GM12891 (cell line): ENCODE data around the gene EBP.
"Not testable (repeated sequence)": the region's sequence is repeated elsewhere in the genome, so short reads cannot be mapped to it uniquely, and the experiment has no call there.

Source experiments
- DNase-seq: peaks from one replicate; pipeline ENCODE4 v3.0.0; 2011; ENCODE audit warnings: low spot score; ENCODE audit not compliant: insufficient read length
- FAIRE-seq: peaks from 2 replicates; lab custom pipeline; 2011; peaks lifted over from hg19 to GRCh38; lab: Jason Lieb, UNC
- PAX5 ChIP-seq: IDR thresholded peaks from 2 replicates; pipeline ENCODE4 v1.6.1; 2011; ENCODE audit warnings: low read length, moderate library complexity, mild to moderate bottlenecking; ENCODE audit not compliant: insufficient read depth, severe bottlenecking
- POLR2A ChIP-seq: IDR thresholded peaks from 2 replicates; pipeline ENCODE4 v1.6.1; 2011; ENCODE audit warnings: low read depth, low read length, control low read depth
- POLR2AphosphoS5 ChIP-seq: IDR thresholded peaks from 2 replicates; pipeline ENCODE4 v1.6.1; 2011; ENCODE audit warnings: low read depth, low read length, control low read depth
- POU2F2 ChIP-seq: IDR thresholded peaks from 2 replicates; pipeline ENCODE4 v1.6.1; 2011; ENCODE audit warnings: low read depth, mild to moderate bottlenecking, control low read depth, low read length, moderate library complexity
- SPI1 ChIP-seq: IDR thresholded peaks from 2 replicates; pipeline ENCODE4 v1.6.1; 2011; ENCODE audit warnings: low read depth, low read length, control low read depth
- TAF1 ChIP-seq: IDR thresholded peaks from 2 replicates; pipeline ENCODE4 v1.6.1; 2011; ENCODE audit warnings: low read depth, low read length, control low read depth

EBP gene

DNA sequence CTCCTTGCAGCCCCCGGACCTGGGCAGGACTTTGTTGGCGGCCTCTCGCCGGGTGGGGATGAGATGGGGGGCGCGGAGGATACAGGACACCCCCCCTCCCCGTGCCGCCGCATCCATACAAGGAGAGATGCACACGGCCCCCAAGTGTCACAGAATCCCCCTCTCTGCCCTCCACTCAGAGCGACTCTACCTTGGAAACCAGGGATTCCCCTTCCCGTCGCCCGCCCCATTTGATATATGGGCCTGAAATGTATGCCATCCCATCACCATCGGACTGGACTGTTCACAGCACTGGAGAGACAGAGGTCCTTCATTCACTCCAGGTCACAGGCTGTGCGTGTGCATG is 12.4 kb upstream of the EBP start:
- TF ChIP-seq POLR2AphosphoS5 (no peak), TAF1 (no peak), POLR2A (no peak), POU2F2 (no peak), SPI1 (no peak), PAX5 (no peak)
- FAIRE-seq = no peak
- DNase-seq = no peak

DNA sequence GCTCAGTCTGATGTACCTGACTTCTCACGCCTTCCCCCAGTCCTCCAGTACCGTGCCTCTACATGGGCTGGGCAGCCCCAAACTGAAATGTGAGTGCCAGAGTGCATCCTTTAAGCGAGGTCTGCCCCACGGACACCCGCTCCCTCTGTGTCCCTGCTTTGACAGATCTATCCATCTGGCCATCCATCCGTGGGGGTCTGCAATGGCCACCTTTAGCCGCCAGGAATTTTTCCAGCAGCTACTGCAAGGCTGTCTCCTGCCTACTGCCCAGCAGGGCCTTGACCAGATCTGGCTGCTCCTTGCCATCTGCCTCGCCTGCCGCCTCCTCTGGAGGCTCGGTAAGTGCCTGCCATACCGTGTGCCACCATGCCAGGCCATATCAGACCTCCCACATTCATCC is 12.0 kb upstream of the EBP start:
- DNase-seq (no peak), FAIRE-seq (peak; percentile 52)
- TF ChIP-seq SPI1 (no peak), TAF1 (no peak), POLR2AphosphoS5 (no peak), PAX5 (no peak), POU2F2 (no peak)

DNA sequence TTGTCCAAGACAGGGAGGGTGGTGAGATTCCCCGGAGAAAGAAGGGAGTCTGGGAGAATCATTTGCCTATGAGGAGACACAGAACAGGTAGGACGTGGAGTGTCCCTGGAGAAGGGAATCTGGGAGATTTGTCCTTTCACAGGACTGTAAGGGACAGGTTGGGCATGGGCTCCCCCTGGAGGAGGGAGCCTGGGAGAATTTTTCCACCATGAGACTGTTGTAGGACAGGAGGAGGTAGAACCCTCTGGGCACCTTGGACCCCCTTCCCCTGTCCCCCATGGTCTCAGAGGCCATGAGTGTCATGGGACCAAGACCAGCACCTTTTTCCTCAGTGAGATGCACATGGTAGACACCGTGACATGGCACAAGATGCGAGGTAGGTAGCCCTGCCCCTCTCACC is 10.0 kb upstream of the EBP start:
- TF ChIP-seq SPI1 (no peak), TAF1 (no peak), POU2F2 (no peak), POLR2AphosphoS5 (no peak), POLR2A (no peak), PAX5 (no peak)
- FAIRE-seq = no peak
- DNase-seq = no peak

DNA sequence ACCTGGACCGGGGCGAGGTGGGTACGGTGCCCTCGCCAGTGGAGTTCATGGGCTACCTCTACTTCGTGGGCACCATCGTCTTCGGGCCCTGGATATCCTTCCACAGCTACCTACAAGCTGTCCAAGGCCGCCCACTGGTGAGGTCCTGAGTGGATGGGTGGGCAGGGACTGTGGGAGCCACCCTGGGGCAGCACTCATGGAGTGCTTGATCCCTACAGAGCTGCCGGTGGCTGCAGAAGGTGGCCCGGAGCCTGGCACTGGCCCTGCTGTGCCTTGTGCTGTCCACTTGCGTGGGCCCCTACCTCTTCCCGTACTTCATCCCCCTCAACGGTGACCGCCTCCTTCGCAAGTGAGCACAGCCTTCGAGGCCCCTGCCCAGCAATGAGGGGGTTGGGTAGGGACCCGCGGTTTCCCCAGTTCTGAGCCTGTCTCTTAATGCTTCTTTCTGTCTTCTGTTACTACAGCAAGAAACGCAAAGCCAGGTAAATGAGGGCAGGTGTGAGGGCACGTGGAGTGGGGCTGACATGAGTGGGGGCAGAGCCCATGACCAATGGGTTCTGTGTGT is 9.2 kb upstream of the EBP start:
- TF ChIP-seq PAX5 (no peak), POU2F2 (no peak), POLR2AphosphoS5 (no peak), POLR2A (no peak), TAF1 (no peak), SPI1 (no peak)
- DNase-seq (no peak), FAIRE-seq (no peak)

DNA sequence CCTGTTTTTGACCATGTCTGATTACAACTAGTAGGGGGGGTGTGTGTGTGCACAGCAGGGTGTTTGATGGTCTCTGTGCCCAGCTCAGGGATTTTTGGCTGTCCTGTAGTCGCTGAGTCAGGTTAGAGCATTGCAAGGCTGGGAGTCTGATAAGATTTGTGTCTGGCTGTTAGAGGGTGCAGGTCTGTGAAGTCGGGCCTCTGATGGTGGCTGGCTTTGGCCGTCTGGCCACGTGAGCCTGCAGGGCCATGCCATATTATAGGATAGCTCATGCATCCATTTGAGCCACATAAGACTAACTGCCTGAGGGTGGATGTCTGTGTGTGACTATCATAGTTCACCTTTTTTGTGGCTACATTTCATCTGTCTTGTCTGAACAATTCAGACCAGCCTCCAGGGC is 7.9 kb upstream of the EBP start:
- FAIRE-seq (no peak), DNase-seq (no peak)
- no peak for TF ChIP-seq POU2F2

DNA sequence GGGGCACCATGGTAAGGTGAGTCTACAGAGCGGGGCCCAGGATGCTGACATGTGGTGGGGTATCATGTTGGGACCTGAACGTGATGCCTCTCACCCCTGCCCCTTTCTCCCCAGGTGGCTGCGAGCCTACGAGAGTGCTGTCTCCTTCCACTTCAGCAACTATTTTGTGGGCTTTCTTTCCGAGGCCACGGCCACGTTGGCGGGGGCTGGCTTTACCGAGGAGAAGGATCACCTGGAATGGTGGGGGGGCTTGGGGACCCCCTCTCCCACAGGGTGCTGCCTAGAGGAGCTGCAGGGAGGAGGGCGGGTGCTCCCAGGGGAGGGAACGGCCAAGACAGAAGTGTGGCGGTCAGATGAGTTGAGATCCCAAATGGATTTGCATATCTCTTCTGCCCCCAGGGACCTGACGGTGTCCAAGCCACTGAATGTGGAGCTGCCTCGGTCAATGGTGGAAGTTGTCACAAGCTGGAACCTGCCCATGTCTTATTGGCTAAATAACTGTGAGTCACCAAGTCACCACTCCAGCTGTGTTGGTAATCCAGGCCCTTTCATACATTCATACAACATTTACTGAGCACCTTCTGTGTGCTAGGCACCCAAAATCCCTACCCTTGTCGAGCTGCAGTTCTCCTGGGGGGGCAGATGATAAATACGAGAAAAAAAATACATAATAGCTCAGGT is 7.3 kb upstream of the EBP start:
- FAIRE-seq (no peak), DNase-seq (no peak)
- no peak for TF ChIP-seq POLR2A
- TF ChIP-seq SPI1 = no peak
- TF ChIP-seq TAF1 = no peak
- TF ChIP-seq PAX5 = no peak
- TF ChIP-seq POLR2AphosphoS5 = no peak
- no peak for TF ChIP-seq POU2F2

DNA sequence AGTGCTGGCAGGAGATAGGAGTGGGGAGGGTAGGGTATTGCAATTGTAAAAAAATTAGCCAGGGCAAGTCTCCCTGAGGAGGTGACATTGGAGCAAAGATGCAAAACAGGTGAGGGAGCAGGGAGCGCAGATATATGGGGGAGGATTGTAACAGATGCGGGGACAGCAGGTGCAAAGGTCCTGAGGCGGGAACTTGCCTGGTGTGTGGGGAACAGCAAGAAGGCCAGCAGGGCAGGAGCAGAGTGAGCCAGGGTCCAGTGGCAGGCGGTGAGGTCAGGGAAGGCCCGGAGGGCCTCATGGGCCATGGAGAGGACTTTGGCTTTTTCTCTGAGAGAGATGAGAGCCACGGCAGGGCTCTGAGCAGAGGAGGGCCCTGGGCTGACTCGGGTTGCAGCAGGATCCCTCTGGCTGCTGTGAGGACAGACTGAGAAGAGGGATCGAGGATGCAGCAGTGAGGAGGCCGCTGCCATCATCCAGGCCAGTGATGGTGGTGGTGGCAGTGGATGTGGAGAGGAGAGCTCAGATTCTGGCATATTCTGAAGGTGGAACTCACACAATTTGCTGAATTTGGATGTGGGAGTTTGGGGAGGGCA is 6.6 kb upstream of the EBP start:
- FAIRE-seq = no peak
- TF ChIP-seq POU2F2 = no peak
- no peak for TF ChIP-seq PAX5
- no peak for TF ChIP-seq POLR2AphosphoS5
- TF ChIP-seq POLR2A = no peak
- no peak for TF ChIP-seq SPI1
- TF ChIP-seq TAF1 = no peak
- DNase-seq = no peak

DNA sequence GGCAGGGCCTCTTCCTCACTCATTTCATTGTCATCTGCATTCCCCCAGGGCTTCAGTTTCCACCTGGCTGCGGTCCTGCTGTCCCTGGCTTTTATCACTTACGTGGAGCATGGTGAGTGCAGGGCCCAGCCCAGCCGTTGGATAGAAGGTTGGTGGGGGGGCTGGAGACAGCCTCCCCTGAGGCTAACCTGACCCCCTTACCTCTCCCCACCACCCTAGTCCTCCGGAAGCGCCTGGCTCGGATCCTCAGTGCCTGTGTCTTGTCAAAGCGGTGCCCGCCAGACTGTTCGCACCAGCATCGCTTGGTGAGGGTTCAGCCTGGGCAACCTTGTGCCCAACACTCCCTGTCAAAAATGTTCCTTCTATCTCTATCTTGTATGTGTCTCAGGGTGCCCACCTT is 5.8 kb upstream of the EBP start:
- DNase-seq (no peak), FAIRE-seq (no peak)
- TF ChIP-seq PAX5 = no peak

DNA sequence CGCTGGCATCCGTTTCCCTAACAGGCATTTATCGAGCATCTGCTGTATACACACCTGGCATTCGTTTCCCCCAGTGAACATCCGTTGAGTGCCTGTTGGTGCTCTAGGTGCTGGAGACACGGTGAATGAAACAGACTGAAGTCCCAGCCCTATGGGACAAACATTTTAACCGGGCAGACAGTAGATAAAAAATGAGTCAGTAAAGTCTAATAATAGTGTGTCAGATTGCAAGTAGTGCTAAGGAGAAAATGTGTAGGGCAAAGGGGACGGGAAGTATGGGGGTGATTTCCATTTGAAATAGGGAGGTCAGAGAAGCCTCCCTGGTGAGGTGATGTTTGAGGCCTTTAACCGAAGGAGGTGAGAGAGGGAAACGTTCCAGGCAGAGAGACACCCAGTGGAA is 5.3 kb upstream of the EBP start:
- no peak for TF ChIP-seq POLR2A
- FAIRE-seq = no peak

DNA sequence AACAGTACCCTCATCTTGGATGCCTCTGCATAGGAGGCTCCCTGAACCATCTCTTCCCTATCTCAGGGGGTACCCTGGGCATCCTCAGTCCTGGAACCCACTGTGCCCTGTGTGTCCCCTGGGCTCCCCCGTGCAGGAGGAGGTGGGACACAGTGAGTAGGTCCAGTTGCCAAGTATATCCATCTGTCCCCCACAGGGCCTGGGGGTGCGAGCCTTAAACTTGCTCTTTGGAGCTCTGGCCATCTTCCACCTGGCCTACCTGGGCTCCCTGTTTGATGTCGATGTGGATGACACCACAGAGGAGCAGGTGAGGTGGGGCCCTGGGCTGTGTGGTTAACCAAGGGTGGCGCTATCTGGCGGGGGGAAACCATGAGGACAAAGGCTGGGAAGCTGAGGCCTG is 4.6 kb upstream of the EBP start:
- no peak for FAIRE-seq
- TF ChIP-seq POLR2AphosphoS5 (no peak), TAF1 (no peak), PAX5 (no peak), SPI1 (no peak), POU2F2 (no peak), POLR2A (no peak)
- DNase-seq = no peak

More for the DNA sequence above, 5.3 kb upstream of the EBP start:
- DNase-seq = no peak

DNA sequence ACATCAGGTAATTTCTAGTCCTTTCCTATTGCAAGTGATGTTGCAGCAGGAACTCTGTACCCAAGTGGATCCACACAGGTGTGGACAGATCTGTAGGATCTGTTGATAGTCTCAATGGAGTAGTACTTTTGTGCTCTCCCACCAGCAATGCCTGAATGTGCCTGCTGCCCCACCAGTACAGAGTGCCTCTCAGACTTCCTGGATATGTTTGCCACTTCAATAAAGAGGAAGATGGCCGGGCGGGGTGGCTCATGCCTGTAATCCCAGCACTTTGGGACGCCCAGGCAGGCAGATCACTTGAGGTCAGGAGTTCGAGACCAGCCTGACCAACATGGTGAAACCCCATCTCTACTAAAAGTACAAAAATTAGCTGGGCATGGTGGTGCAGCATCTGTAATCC is 2.1 kb upstream of the EBP start:
- not testable (repeated sequence) for FAIRE-seq, DNase-seq
